Fibroblast of peridontal ligament (primary cell): ENCODE results near the gene FGF11.
"Not testable (repeated sequence)": the region's sequence is repeated elsewhere in the genome, so short reads cannot be mapped to it uniquely, and the experiment has no call there.

Experiments used
- DNase-seq: peaks from one replicate; pipeline ENCODE4 v3.0.0-alpha.2; 2010; ENCODE audit errors: extremely low read depth

FGF11 gene

GRCh38 chr17:7460850-7461660, 21.7 kb downstream of the FGF11 start:
- no peak for DNase-seq

- DNase-seq = no peak
These were observed 23.4 kb downstream of the FGF11 start for GRCh38 chr17:7462474-7463371.

GRCh38 chr17:7463372-7463846, 24.1 kb downstream of the FGF11 start:
- DNase-seq = no peak

- DNase-seq = no peak
These were observed 24.8 kb downstream of the FGF11 start for GRCh38 chr17:7464081-7464480.

- no peak for DNase-seq
These were observed 26.4 kb downstream of the FGF11 start for GRCh38 chr17:7465597-7466275.

- no peak for DNase-seq
These were observed 27.0 kb downstream of the FGF11 start for GRCh38 chr17:7466318-7466638.

- peak; percentile 61 for DNase-seq
These were observed 27.5 kb downstream of the FGF11 start for GRCh38 chr17:7466639-7467341.

- no peak for DNase-seq
These were observed 28.2 kb downstream of the FGF11 start for GRCh38 chr17:7467498-7467897.

GRCh38 chr17:7468290-7468689, 29.0 kb downstream of the FGF11 start:
- DNase-seq = no peak

- DNase-seq = no peak
These were observed 29.6 kb downstream of the FGF11 start for GRCh38 chr17:7468804-7469389.

GRCh38 chr17:7469843-7470242, 30.5 kb downstream of the FGF11 start:
- not testable (repeated sequence) for DNase-seq

GRCh38 chr17:7470457-7470973, 31.2 kb downstream of the FGF11 start:
- DNase-seq = not testable (repeated sequence)

GRCh38 chr17:7471729-7472128, 32.4 kb downstream of the FGF11 start:
- no peak for DNase-seq

- DNase-seq = not testable (repeated sequence)
These were observed 35.5 kb downstream of the FGF11 start for GRCh38 chr17:7474767-7475166.

- no peak for DNase-seq
These were observed 36.6 kb downstream of the FGF11 start for GRCh38 chr17:7475764-7476422.

- no peak for DNase-seq
These were observed 37.2 kb downstream of the FGF11 start for GRCh38 chr17:7476494-7476893.

GRCh38 chr17:7476951-7477350, 37.6 kb downstream of the FGF11 start:
- DNase-seq = no peak

GRCh38 chr17:7477392-7478275, 38.3 kb downstream of the FGF11 start:
- peak; percentile 93 for DNase-seq
